ENCODE measurements around the gene GGT5.

Gene GGT5

GRCh38 chr22:24181996-24182899 lies 62.6 kb downstream of the GGT5 start:
- DNase-seq: no peak

DNA sequence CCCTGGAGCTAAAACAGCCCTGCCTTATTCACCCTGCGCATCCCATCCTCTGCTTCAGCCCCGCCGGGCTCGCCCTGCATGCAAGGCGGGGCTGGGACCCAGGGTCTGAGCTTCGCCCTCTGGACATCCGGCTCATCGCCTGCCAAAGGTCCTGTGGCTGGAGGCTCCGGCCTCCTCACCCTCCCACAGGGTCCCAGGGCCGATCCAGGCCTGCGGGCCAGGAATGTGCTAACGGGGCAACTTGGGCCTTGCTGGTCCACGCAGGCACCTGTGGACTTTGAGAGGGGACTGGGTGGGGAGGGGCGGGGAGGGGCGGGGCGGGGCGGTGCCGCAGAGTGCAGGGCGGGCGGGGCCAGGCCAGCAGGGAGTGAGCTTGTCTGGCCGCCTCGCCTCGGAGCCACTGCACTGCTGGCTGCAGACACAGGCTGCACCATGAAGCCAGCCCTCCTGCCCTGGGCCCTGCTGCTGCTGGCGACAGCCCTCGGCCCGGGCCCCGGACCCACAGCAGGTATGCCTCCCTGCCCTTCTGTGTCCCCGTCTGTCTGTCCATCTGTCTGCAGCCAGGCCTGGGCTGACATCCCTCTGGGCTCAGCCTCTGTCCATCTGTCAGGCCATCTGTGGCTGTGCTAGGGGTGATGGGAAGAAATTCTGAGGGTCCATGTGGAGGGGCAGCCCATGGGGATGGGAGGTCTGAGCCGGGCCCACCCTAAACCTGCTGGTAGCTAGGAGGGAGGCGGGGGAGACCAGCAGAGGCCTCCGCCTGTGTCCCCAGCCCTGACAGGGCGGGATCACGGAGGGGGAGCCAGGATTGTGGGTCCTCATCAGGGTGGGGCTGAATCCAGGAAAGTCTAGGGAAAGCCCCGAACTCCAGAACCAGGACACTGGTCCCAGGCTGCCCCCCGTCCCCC lies 63.5 kb downstream of the GGT5 start, which contains the start of gene SUSD2:
TSS of gene SUSD2 (plus strand) at position 400 of the 908 bp plus-strand sequence. CDS start at position 433, 33 bp downstream.
- DNase-seq: no peak

DNA sequence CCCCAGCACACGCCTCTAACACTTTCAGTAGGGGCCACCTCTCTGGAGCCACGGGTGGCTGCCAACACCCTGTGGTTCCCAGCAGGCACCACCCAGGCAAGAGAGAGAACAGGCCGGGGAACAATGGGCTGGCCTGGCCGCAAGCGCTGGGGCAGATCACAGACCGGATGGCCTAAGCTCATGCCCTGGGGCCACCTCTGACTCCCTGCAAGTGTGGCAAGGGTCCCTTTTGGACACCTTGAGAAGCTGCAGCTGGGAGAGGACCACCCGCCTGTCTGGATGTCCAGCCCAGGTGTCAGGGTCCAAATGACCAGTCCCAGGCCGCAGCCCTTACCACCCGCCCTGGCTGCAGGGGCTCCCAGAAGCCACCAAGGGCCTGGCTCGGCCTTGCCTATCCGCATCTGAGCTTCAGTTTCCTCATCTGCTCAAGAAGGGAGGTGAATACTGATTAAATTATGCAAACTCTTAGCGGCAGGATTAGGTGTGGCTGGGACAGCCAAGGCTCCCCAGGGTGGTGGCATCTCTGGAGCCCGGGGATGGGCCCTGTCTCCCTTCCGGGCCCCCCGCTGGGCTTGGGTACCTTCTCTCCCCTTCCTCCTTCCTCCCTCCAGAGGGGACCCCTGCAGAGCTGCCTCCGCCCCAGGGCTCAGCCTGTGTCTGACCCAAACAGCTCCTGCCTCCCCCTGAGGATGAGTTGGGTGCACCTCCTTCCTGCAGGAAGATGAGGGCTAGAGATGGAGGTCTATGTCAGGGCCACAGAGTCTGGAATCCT lies 64.4 kb downstream of the GGT5 start:
- no peak for DNase-seq

DNA sequence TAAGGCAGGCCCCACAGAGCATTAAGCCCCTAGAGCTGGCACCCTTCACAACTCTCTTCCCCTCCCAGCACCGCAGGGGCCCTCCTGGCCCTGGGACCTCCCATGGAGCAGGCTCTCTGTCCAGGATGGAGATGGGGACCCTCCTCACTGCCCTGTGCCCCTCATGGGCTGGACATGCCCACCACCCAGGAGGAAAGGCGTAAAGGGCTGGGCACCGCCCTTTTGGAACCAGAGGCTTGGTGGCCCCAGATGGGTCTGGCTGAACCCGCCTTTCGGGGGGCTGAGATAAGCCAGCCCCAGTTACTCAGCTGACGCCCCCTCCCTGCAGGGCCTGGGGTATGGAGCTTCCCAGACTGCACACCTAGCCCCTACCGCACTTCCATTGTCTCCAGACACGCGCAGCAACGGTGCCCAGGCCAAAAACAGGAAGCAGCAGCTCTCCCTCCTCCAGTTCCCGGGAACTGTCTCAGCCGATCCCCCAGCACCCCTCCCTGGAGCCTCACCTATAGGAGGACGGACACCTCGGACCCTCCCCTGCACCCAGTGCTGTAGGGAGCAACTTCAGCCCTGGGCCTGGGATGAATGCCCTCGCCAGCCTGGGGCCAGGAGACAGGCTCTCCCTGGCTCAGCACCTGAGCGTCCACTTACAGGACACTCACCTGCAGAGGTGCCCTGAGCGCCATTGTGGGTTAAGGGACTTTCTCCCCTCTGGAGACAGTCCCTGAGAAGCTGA lies 65.2 kb downstream of the GGT5 start:
- DNase-seq: no peak

DNA sequence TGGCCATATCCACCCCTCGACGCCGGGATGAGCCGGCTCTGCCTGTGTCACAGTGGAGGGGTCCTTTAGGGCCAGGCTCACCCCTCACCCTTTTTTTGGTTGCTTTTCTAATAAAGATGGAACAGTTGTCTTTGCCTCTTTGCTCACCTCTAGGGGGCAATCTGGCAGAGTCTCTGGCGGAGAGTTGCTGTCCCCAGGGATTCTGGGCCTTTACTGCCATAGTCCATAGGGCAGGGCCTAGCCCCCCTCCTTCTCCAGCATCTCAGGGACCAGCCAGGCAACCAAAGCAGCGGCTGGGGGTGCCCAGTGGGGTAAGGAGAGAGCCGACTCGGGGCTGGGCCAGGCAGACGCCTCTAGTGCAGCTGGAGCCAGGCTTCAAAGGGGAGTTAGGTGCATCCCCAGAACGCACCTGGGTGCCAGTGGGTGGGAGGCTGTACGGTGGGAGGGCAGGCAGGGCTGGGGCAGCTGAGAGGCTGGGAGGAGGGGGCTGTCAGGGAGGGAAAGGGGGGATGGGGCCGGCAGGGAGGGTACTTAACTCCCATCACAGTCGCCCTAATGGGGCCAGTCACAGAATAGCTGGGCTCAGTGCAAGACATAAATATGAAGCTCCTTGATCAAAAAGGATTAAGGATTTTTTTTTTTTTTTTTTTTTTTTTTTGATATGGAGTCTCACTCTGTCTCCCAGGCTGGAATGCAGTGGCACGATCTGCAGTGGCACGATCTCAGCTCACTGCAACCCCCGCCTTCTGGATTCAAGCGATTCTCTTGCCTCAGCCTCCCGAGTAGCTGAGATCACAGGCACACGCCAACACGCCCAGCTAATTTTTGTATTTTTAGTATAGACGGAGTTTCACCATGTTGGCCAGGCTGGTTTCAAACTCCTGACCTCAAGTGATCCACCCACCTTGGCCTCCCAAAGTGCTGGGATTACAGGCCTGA lies 66.1 kb downstream of the GGT5 start:
- DNase-seq: no peak

- no peak for DNase-seq
Observed at GRCh38 chr22:24178021-24178431, 66.9 kb downstream of the GGT5 start.

DNA sequence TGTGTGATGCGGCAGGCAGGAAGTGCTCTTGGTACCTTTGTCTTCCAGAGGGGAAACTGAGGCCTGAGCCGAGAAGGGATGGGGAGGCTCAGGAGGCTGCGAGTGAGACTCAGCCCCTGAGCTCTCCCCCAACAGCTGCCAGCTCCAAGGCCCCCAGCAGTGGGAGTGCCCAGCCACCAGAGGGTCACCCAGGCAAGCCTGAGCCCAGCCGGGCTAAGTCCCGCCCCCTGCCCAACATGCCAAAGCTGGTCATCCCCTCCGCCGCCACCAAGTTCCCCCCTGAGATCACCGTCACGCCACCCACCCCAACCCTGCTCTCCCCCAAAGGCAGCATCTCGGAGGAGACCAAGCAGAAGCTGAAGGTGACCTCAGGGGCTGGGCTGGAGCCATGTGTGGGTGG lies 67.4 kb downstream of the GGT5 start:
- no peak for DNase-seq

- no peak for DNase-seq
Observed at GRCh38 chr22:24177045-24177444, 67.8 kb downstream of the GGT5 start.

GRCh38 chr22:24176630-24177029 lies 68.3 kb downstream of the GGT5 start:
- no peak for DNase-seq

DNA sequence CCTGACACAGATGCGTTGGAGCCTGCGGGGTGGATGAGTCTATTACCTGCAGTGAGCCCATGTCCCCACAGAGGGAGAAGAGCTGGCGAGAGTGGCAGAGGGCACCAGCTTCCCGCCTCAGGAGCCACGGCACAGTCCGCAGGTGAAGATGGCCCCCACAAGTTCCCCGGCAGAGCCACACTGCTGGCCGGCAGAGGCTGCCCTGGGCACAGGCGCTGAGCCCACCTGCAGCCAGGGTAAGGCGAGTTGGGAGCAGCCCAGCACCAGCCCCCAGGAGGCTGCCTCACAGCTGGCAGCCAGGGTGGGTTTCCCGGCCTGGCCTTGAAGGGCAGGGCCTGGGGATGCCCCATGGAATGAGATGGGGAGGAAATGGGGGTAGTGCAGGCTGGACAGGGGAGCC lies 68.8 kb downstream of the GGT5 start:
- no peak for DNase-seq

DNA sequence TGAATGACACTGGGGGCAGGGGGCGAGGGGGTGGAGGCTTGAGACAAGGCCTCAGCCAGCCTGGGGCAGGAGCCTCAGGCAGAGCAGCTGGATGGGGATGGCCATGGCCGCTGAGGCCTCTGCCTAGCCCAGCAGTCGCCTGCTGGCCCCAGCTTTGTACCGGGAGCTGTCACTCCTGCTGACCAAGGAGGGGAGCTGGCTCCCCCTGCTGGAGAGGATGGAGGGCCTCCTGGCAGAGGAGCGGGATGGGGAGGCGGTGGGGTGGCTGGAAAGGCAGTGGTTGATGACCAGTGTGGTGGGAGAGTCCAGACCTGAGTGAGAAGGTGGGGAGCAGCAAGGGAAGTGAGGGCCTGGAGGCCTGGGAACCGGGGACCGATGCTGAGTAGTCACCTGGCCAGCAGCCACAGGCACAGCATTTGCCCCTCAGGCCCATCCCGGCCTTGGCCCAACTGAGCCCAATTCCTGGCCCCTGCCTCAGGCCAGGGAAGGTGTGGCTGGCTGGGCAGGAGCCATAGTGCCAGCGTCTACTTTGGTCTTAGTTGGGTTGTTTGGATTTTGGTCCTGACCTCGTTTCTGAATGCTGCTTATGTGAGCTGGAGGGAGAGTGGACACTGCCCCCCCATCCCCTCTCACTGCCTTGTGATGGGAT lies 69.6 kb downstream of the GGT5 start:
- DNase-seq: no peak

- DNase-seq: no peak
Observed at GRCh38 chr22:24171822-24172221, 73.1 kb downstream of the GGT5 start.

DNA sequence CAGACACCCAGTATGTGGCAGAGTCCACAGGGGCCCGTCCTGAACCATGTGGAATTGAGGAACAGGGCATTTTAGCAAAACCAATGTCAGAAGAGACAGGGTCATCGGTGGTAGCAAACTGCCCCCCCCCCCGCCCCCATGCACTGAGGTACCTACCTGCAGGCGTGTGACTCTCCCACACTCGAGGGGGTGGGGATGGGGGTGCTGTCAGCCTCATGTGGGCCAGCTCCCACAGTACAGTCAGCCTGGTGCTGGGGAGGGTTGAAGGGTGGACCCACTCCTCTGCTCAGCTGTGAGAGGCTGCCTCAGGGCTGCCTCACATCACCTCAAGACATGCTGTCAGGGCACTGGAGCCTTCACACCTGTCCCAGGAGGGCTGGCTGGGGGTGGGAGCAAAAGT lies 74.2 kb downstream of the GGT5 start:
- no peak for DNase-seq

DNA sequence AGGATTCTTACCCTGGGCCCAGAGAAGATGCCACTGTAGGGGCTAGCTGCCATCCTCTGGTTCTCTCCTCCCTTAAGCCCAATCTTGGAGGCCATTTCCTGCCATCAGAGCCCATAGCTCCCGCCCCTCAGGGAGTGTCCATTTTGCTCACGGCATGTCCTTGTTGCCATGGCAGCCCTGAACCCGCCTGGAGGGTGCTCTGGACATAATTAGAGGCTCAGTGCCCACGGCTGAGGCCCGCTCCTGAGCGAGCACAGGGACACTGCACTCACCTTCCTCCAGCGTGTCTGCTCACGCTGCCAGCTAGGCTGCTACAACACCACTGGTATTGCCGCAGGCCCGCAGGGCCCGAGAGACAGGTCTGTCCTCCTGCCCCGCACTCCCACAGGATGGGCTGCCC lies 74.7 kb downstream of the GGT5 start:
- no peak for DNase-seq

Measured in SIG-M5 (cell line).